GM21526 (cell line): ENCODE data around the gene CSRP3.

Experiments used
- ATAC-seq: cut with Tn5 transposase; IDR thresholded peaks from one replicate; pipeline ENCODE4 v1.9.1; 2021; ENCODE audit warnings: moderate library complexity; ENCODE audit not compliant: unreplicated experiment, low FRiP score

The CSRP3 gene

GRCh38 chr11:19191530-19192169, 10.1 kb downstream of the CSRP3 start:
- no peak for ATAC-seq

GRCh38 chr11:19187833-19188258, 13.9 kb downstream of the CSRP3 start:
- ATAC-seq, result no peak

GRCh38 chr11:19187114-19187832, 14.5 kb downstream of the CSRP3 start:
- ATAC-seq, result no peak

DNA sequence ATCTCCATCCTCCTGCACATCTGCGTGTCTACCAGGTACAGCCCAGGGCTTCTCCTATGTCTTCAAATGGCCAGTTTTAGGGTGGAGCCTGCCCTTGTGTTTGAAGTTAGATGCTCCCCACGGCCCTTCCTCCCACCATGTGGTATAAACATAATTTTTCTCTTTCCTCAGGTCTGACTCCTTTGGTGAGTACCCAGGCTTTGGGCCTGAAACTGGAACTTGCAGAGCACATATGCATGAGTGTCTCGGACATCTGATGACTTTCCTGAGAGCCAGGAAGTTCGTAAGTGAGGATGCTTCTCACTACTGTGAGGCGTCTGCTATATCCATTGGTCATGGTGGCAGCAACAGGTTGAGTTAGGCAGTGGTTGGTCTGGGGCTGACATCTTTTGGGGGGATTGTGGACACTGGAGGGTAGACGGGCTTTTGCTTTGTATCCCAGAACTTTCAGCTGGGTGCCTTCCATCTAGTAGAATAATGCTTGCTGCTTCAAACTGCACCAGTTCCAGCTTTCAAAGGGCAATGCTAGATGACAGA, 16.2 kb downstream of the CSRP3 start:
- ATAC-seq, result no peak

DNA sequence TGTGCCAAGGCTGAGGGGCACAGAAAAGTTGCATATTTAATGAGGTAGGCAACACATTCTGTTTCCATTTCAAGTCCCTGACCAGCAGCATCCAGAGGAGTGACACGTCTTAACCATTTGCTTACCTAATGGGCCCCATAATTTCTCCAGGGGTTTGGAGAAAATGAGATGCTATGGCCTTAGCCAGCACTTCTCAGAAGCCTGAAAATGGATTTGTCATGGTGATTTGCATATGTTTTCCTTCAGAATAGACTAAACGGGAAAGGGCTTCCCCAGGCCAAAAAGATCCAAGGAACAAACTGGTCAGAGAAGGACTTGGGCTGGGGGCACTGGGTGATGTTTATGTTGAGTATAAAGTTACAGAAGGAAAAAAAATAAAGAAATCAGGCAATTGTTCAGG, 16.7 kb downstream of the CSRP3 start:
- no peak for ATAC-seq

GRCh38 chr11:19183646-19184045, 18.1 kb downstream of the CSRP3 start:
- no peak for ATAC-seq

- no peak for ATAC-seq
Measured at GRCh38 chr11:19181531-19182261, 20.1 kb downstream of the CSRP3 start.

- ATAC-seq, result no peak
Measured at GRCh38 chr11:19176629-19177186, 25.1 kb downstream of the CSRP3 start.

DNA sequence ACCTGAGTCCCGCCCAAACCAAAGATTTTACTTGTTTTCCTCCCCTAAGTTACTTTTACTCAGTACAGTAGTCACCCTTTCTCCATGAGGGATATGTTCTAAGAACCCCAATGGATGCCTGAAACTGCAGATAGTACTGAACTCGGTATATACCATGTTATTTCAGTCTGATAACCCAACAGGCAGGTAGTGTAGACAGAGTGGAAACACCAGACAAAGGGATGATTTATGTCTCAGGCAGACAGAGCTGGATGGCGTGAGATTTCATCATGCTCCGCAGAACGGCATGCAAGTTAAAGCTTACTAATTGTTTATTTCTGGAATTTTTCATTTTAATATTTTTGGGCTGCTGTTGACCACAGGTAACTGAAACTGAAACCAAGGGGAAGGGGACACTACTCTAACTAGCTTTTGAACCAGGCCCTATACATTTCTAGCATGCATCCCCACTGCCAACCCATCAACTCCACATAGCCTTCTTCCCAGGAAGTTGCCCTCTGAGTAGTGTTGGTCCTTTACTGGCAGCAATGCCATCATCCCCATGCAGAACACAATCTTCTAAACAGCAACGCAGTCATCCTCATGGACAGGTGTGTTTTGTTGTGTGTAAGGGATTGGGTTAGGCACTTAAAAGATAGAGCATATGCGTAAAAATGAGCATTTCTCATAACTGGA, 27.7 kb downstream of the CSRP3 start:
- ATAC-seq, result no peak

GRCh38 chr11:19173004-19173689, 28.6 kb downstream of the CSRP3 start:
- no peak for ATAC-seq

GRCh38 chr11:19168090-19168489, 33.7 kb downstream of the CSRP3 start:
- no peak for ATAC-seq

DNA sequence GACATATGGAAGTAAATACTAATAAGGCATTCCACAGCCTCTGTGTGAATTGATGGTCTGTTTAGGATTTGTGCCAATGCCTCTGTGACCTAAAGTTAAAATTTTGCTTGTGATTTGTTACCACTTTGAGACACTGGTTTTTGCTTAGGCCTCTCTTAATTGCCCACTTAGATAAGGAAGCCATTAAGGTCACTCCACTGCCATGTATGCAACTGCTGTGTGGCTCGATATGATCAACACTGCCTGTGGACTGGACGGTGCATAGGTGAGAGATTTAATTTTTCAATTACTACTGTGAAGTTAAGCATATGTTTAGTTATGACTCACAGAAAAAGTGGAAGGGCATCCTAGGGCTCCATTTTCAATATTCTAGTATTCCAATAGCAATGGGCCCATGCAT, 36.9 kb downstream of the CSRP3 start:
- ATAC-seq, result no peak

GRCh38 chr11:19164230-19164855, 37.4 kb downstream of the CSRP3 start:
- no peak for ATAC-seq

GRCh38 chr11:19163617-19164016, 38.2 kb downstream of the CSRP3 start:
- ATAC-seq, result no peak

- no peak for ATAC-seq
Measured at GRCh38 chr11:19162951-19163505, 38.8 kb downstream of the CSRP3 start.

GRCh38 chr11:19161651-19162050, 40.1 kb downstream of the CSRP3 start:
- ATAC-seq, result no peak

- ATAC-seq, result no peak
Measured at GRCh38 chr11:19160847-19161246, 40.9 kb downstream of the CSRP3 start.

DNA sequence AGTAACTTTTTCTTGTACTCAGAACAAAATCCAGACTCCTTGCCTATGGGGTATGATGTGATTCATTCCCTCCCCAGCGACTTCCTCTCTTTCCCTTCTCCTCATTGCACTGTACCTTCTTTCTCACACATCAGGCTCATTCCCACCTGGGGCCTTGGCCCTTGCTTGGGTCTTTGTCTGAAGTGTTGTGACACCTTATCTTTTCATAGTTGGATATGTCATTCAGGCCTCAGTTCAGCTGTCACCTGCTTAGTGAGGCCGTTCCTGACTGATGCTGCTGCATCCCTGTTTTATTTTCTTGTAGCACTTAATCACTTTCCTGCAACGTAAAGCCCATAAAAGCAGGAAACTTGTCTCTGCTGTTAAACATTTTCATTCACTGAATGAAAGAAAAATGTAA, 44.9 kb downstream of the CSRP3 start:
- no peak for ATAC-seq

DNA sequence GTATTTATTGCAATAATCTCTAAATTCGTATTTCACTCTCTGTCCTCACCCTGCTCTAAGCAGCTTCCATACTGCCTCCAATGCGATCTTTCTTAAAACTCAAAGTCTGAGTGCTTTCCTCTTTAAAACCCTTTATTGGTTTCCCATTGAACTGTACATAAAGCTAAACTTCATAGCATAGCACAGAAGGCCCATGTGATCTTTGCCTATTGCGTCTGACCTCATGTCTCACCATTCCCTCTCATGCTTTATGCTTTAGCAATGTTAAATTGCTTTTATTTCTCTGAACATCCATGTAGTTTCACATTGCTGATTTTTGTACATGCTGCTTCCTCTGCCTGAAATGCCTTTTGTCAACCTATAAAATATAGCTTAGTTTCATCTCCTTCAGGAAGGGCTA, 56.5 kb downstream of the CSRP3 start:
- no peak for ATAC-seq
